A549 treated with AZD2906 at 1 μM for 4 hours (cell line): ENCODE data around the gene ACAA2. TPM values are rescaled to one million over a fixed set of nuclear protein-coding genes. Genes with fewer than 3 reads are reported as not detected.

Experiments used
- total RNA-seq: library from RNA; stranded (reverse); fragments of 200-300 nt; extraction: Qiagen RNA extraction; gene quantifications from 5 replicates; pipeline ENCODE4 v1.2.3, GENCODE V29; 2022

Gene ACAA2
- total RNA-seq, result 51.4 to 53.7 TPM (median 51.6 TPM) in 5 replicates

GRCh38 chr18:49813319-49814146 is at the start of gene ACAA2:
Gene ACAA2 (minus strand): TSS chr18:49813533. CDS start chr18:49813484, 49 bp downstream.

